Limb (tissue), 2 donors: ENCODE data around the gene MTHFD2L.

Experiments
- DNase-seq, 2 donors: peaks; one replicate each; pipeline ENCODE4 v3.0.0-alpha.2; 2016; ENCODE audit errors: extremely low spot score in 2 of 2

The MTHFD2L gene

GRCh38 chr4:74237425-74237966, 79.6 kb downstream of the MTHFD2L start:
- no peak for DNase-seq

- no peak for DNase-seq
Observed at GRCh38 chr4:74244049-74244448, 86.1 kb downstream of the MTHFD2L start.

GRCh38 chr4:74252933-74253332, 95.0 kb downstream of the MTHFD2L start:
- no peak for DNase-seq

- DNase-seq, result no peak
Observed at GRCh38 chr4:74254386-74254785, 96.5 kb downstream of the MTHFD2L start.

GRCh38 chr4:74255096-74255495, 97.2 kb downstream of the MTHFD2L start:
- no peak for DNase-seq

GRCh38 chr4:74258963-74259362, 101.0 kb downstream of the MTHFD2L start:
- DNase-seq, result peak; percentile 15 to 35

GRCh38 chr4:74260036-74260435, 102.1 kb downstream of the MTHFD2L start:
- DNase-seq, result no peak

GRCh38 chr4:74262522-74262921, 104.6 kb downstream of the MTHFD2L start:
- DNase-seq, result peak in 1 of 2 donors; percentile 5

- no peak for DNase-seq
Observed at GRCh38 chr4:74263551-74263950, 105.6 kb downstream of the MTHFD2L start.

- no peak for DNase-seq
Observed at GRCh38 chr4:74266081-74266480, 108.2 kb downstream of the MTHFD2L start.

GRCh38 chr4:74267998-74268606, 110.2 kb downstream of the MTHFD2L start:
- DNase-seq, result no peak

GRCh38 chr4:74268643-74269042, 110.7 kb downstream of the MTHFD2L start:
- no peak for DNase-seq

- no peak for DNase-seq
Observed at GRCh38 chr4:74278490-74278889, 120.6 kb downstream of the MTHFD2L start.

- no peak for DNase-seq
Observed at GRCh38 chr4:74279716-74280115, 121.8 kb downstream of the MTHFD2L start.

GRCh38 chr4:74282926-74283325, 125.0 kb downstream of the MTHFD2L start:
- DNase-seq, result no peak

GRCh38 chr4:74283614-74284013, 125.7 kb downstream of the MTHFD2L start:
- DNase-seq, result no peak

- no peak for DNase-seq
Observed at GRCh38 chr4:74284053-74284452, 126.1 kb downstream of the MTHFD2L start.

- no peak for DNase-seq
Observed at GRCh38 chr4:74287164-74287563, 129.2 kb downstream of the MTHFD2L start.

- DNase-seq, result no peak
Observed at GRCh38 chr4:74287791-74288190, 129.9 kb downstream of the MTHFD2L start.

GRCh38 chr4:74291471-74291870, 133.6 kb downstream of the MTHFD2L start:
- DNase-seq, result no peak

- DNase-seq, result no peak
Observed at GRCh38 chr4:74292111-74292870, 134.4 kb downstream of the MTHFD2L start.

- no peak for DNase-seq
Observed at GRCh38 chr4:74293558-74293957, 135.6 kb downstream of the MTHFD2L start.

GRCh38 chr4:74294681-74295080, 136.8 kb downstream of the MTHFD2L start:
- DNase-seq, result no peak
